ENCODE data around the gene PROZ.
A peak's percentile ranks its signal among the peaks of the same experiment; 100 is the strongest.

PROZ gene

GRCh38 chr13:113120300-113121182, 37.9 kb upstream of the PROZ start:
- no peak for DNase-seq

- DNase-seq: no peak
Measured at GRCh38 chr13:113121183-113121927, 37.1 kb upstream of the PROZ start.

- DNase-seq: no peak
Measured at GRCh38 chr13:113121928-113122471, 36.4 kb upstream of the PROZ start.

- no peak for DNase-seq
Measured at GRCh38 chr13:113122550-113123225, 35.8 kb upstream of the PROZ start, which contains the start of gene F10. TSS of gene F10 (plus strand) at chr13:113122799. CDS start at chr13:113122856, 57 bp downstream.

GRCh38 chr13:113123226-113124201, 34.9 kb upstream of the PROZ start:
- no peak for DNase-seq

GRCh38 chr13:113124211-113124970, 34.1 kb upstream of the PROZ start:
- no peak for DNase-seq

GRCh38 chr13:113125506-113126264, 32.8 kb upstream of the PROZ start:
- DNase-seq: no peak

GRCh38 chr13:113126265-113127150, 31.9 kb upstream of the PROZ start:
- no peak for DNase-seq

- DNase-seq: no peak
Measured at GRCh38 chr13:113129480-113129879, 29.0 kb upstream of the PROZ start.

GRCh38 chr13:113129921-113130750, 28.3 kb upstream of the PROZ start:
- peak in 1 of 2 donors; percentile 24 for DNase-seq

- no peak for DNase-seq
Measured at GRCh38 chr13:113135281-113135760, 23.1 kb upstream of the PROZ start.

GRCh38 chr13:113137691-113138298, 20.7 kb upstream of the PROZ start:
- DNase-seq: no peak

GRCh38 chr13:113138792-113139551, 19.5 kb upstream of the PROZ start:
- DNase-seq: no peak

- DNase-seq: no peak
Measured at GRCh38 chr13:113139577-113139976, 18.9 kb upstream of the PROZ start.

- DNase-seq: no peak
Measured at GRCh38 chr13:113140677-113141600, 17.5 kb upstream of the PROZ start.

- no peak for DNase-seq
Measured at GRCh38 chr13:113141601-113141970, 16.9 kb upstream of the PROZ start.
